Gastroesophageal sphincter (tissue), 3 donors: ENCODE results near the gene MICAL3.
"Not testable (repeated sequence)": the region's sequence is repeated elsewhere in the genome, so short reads cannot be mapped to it uniquely, and the experiment has no call there.

Experiments used
- EP300 ChIP-seq: sonication (generic); formaldehyde crosslinking; IDR thresholded peaks from one replicate; pipeline ENCODE4 v1.6.1; 2017; ENCODE audit warnings: antibody characterized with exemption, mild to moderate bottlenecking
- TF ChIP-seq, protein P1 (sequence below), 4 experiments: fragments of 200-600 bp in 2 of 4; fragments of 450-650 bp in 2 of 4; sonication (generic) in 1 of 4; IDR thresholded peaks; one replicate each; pipeline ENCODE4 v1.5.1; 2017 to 2019; ENCODE audit warnings: antibody characterized with exemption in 4 of 4, mild to moderate bottlenecking in 2 of 4, moderate library complexity in 2 of 4

DNA sequence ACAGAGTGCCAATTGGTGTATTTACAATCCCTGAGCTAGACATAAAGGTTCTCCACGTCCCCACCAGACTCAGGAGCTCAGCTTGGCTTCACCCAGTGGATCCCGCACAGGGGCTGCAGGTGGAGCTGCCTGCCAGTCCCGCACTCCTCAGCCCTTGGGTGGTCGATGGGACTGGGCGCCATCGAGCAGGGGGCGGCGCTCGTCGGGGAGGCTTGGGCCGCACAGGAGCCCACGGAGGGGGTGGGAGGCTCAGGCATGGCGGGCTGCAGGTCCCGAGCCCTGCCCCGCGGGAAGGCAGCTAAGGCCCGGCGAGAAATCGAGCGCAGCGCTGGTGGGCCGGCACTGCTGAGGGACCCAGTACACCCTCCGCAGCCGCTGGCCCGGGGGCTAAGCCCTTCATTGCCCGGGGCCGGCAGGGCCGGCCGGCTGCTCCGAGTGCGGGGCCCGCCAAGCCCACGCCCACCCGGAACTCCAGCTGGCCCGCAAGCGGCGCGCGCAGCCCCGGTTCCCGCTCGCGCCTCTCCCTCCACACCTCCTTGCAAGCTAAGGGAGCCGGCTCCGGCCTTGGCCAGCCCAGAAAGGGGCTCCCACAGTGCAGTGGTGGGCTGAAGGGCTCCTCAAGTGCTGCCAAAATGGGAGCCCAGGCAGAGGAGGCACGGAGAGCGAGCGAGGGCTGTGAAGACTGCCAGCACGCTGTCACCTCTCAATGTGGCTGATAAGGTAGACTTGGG, 29.0 kb upstream of the MICAL3 start:
- TF ChIP-seq EP300, result not testable (repeated sequence)
- TF ChIP-seq, protein P1, sequence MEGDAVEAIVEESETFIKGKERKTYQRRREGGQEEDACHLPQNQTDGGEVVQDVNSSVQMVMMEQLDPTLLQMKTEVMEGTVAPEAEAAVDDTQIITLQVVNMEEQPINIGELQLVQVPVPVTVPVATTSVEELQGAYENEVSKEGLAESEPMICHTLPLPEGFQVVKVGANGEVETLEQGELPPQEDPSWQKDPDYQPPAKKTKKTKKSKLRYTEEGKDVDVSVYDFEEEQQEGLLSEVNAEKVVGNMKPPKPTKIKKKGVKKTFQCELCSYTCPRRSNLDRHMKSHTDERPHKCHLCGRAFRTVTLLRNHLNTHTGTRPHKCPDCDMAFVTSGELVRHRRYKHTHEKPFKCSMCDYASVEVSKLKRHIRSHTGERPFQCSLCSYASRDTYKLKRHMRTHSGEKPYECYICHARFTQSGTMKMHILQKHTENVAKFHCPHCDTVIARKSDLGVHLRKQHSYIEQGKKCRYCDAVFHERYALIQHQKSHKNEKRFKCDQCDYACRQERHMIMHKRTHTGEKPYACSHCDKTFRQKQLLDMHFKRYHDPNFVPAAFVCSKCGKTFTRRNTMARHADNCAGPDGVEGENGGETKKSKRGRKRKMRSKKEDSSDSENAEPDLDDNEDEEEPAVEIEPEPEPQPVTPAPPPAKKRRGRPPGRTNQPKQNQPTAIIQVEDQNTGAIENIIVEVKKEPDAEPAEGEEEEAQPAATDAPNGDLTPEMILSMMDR (IDR thresholded peaks at IDR 0.05), result not testable (repeated sequence)
